ENCODE measurements around the gene ELL. TPM values are rescaled to one million over a fixed set of nuclear protein-coding genes. Genes with fewer than 3 reads are reported as not detected.

Gene ELL
- total RNA-seq, 4 donors from 2014 or later: 9.1 to 35.1 (median 20.1) TPM

GRCh38 chr19:18501351-18501750 lies 20.5 kb downstream of the ELL start:
- WGBS: 94% methylated on average over 13 of the region's 13 CpGs
- H3K4me1 ChIP-seq: peaks cover 96 to 100% (median 99%) of the 10 kb centered on the region in 4 donors
- no peak overlapping the region for H3K4me3 ChIP-seq
- TF ChIP-seq POLR2AphosphoS5 (IDR thresholded peaks at IDR 0.05) (no peak), POLR2A (IDR thresholded peaks at IDR 0.05; ENCODE audit: low read depth) (no peak), EP300 (IDR thresholded peaks at IDR 0.05) (no peak)
- TF ChIP-seq, protein P1, sequence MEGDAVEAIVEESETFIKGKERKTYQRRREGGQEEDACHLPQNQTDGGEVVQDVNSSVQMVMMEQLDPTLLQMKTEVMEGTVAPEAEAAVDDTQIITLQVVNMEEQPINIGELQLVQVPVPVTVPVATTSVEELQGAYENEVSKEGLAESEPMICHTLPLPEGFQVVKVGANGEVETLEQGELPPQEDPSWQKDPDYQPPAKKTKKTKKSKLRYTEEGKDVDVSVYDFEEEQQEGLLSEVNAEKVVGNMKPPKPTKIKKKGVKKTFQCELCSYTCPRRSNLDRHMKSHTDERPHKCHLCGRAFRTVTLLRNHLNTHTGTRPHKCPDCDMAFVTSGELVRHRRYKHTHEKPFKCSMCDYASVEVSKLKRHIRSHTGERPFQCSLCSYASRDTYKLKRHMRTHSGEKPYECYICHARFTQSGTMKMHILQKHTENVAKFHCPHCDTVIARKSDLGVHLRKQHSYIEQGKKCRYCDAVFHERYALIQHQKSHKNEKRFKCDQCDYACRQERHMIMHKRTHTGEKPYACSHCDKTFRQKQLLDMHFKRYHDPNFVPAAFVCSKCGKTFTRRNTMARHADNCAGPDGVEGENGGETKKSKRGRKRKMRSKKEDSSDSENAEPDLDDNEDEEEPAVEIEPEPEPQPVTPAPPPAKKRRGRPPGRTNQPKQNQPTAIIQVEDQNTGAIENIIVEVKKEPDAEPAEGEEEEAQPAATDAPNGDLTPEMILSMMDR (IDR thresholded peaks at IDR 0.05): no peak
- no peak for DNase-seq (ENCODE audit: extremely low spot score)
- H3K27me3 ChIP-seq: no peaks in the 10 kb centered on the region
- peak overlapping the region; percentile 54 to 72 (median 62) for H3K27ac ChIP-seq (replicated peaks in 1 of 4)
- H3K9me3 ChIP-seq: no peaks in the 10 kb centered on the region
- intact Hi-C loops (cut with DNase I): no loop called here
- no peaks in the 10 kb centered on the region for H3K36me3 ChIP-seq

- no peaks in the 10 kb centered on the region for H3K27me3 ChIP-seq
- H3K9me3 ChIP-seq: no peaks in the 10 kb centered on the region
- intact Hi-C loops (cut with DNase I): no loop called here
- TF ChIP-seq POLR2A (IDR thresholded peaks at IDR 0.05; ENCODE audit: low read depth) (peak; percentile 13), POLR2AphosphoS5 (IDR thresholded peaks at IDR 0.05) (no peak)
- peaks cover 96 to 100% (median 99%) of the 10 kb centered on the region in 4 donors for H3K4me1 ChIP-seq
- no peak overlapping the region for H3K4me3 ChIP-seq
- 64% methylated on average over 11 of the region's 11 CpGs for WGBS
- H3K36me3 ChIP-seq: no peaks in the 10 kb centered on the region
- H3K27ac ChIP-seq (replicated peaks in 1 of 4): peak overlapping the region; percentile 54 to 72 (median 62)
- DNase-seq (ENCODE audit: extremely low spot score): no peak
These were observed 21.1 kb downstream of the ELL start for GRCh38 chr19:18500799-18501198.

GRCh38 chr19:18500376-18500775 lies 21.5 kb downstream of the ELL start:
- 60% methylated on average over 3 of the region's 7 CpGs for whole genome bisulfite sequencing
- peaks cover 96 to 100% (median 99%) of the 10 kb centered on the region in 4 donors for H3K4me1 ChIP-seq
- TF ChIP-seq, protein P1 (IDR thresholded peaks at IDR 0.05): no peak
- TF ChIP-seq POLR2AphosphoS5 (IDR thresholded peaks at IDR 0.05): peak; percentile 14 to 24
- no peak for TF ChIP-seq EP300 (IDR thresholded peaks at IDR 0.05)
- H3K9me3 ChIP-seq: no peaks in the 10 kb centered on the region
- no peaks in the 10 kb centered on the region for H3K36me3 ChIP-seq
- H3K27me3 ChIP-seq: no peaks in the 10 kb centered on the region
- no peak overlapping the region for H3K4me3 ChIP-seq
- DNase-seq (ENCODE audit: extremely low spot score): no peak
- peak overlapping the region; percentile 54 to 72 (median 62) for H3K27ac ChIP-seq (replicated peaks in 1 of 4)
- intact Hi-C loops (cut with DNase I): no loop called here

DNA sequence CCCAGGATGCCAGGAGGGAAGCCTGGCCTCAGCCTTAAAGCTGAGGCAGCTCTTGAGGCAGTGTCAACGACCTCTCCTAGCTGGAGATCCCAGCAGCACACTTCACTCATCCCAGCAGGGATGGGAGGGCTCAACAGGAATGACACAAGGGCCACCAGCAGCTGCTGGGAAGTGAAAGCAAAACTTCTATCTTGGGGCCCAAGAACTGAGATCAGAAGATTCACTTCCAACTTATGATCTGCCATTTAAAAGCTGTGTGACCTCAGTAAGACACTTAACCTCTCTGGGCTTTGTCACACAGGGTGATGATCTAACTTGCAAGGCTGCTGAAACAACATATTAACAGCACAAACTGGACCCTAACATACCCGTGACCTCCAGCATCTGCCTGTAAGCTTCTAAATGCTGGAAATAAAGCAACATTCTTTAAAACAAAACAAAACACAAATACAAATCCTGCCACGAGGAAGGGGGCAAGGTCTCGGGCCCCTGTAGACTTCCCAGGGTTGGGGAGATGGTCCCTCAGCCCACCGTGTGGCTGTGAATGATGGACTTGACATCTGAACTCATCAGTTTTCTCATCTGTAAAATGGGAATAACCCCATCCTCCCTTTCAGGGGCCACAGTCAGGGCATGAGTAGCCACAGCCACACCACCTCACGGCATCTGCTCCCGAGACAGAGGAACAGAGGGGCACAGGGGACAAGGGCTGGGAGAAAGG lies 22.7 kb downstream of the ELL start:
- WGBS: 92% methylated on average over 7 of the region's 7 CpGs
- Histone ChIP-seq H3K36me3 (no peaks in the 10 kb centered on the region), H3K4me3 (no peak overlapping the region), H3K27me3 (no peaks in the 10 kb centered on the region), H3K27ac (replicated peaks in 1 of 4) (peak overlapping the region; percentile 54 to 72 (median 62)), H3K4me1 (peaks cover 95 to 100% (median 99%) of the 10 kb centered on the region in 4 donors), H3K9me3 (no peaks in the 10 kb centered on the region)
- intact Hi-C loops (cut with DNase I): no loop called here
- TF ChIP-seq, protein P1 (IDR thresholded peaks at IDR 0.05): no peak
- TF ChIP-seq EP300 (IDR thresholded peaks at IDR 0.05) (no peak), POLR2A (IDR thresholded peaks at IDR 0.05; ENCODE audit: low read depth) (no peak)
- no peak for DNase-seq (ENCODE audit: extremely low spot score)

DNA sequence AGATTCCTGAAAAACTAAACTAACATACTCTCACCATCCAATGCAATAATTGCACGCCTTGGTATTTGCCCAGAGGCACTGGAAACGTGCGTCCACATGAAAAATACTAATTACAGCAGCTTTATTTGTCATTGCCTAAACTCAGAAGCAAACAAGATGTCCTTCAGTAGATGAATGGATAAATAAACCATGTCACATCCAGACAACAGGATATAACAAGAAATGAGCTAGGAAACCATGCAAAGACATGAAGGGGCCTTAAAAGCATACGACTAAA lies 25.0 kb downstream of the ELL start:
- H3K4me3 ChIP-seq: no peak overlapping the region
- no peak overlapping the region for H3K27ac ChIP-seq (replicated peaks in 1 of 4)
- peaks cover 94 to 100% (median 97%) of the 10 kb centered on the region in 4 donors for H3K4me1 ChIP-seq
- intact Hi-C loops (cut with DNase I): no loop called here
- 85% methylated on average over 4 of the region's 4 CpGs for WGBS
- no peak for DNase-seq (ENCODE audit: extremely low spot score)
- H3K27me3 ChIP-seq: no peaks in the 10 kb centered on the region
- TF ChIP-seq, protein P1 (IDR thresholded peaks at IDR 0.05): no peak
- no peak for TF ChIP-seq POLR2A (IDR thresholded peaks at IDR 0.05; ENCODE audit: low read depth)
- no peak for TF ChIP-seq EP300 (IDR thresholded peaks at IDR 0.05)
- no peak for TF ChIP-seq POLR2AphosphoS5 (IDR thresholded peaks at IDR 0.05)
- H3K36me3 ChIP-seq: no peaks in the 10 kb centered on the region
- no peaks in the 10 kb centered on the region for H3K9me3 ChIP-seq
